ENCODE results near the gene SLC4A3.
"Not testable (repeated sequence)": the region's sequence is repeated elsewhere in the genome, so short reads cannot be mapped to it uniquely, and the experiment has no call there.

SLC4A3 gene

GRCh38 chr2:219651656-219652055 is 24.2 kb downstream of the SLC4A3 start:
- not testable (repeated sequence) for DNase-seq

- no peak for DNase-seq
These were observed 29.1 kb downstream of the SLC4A3 start for GRCh38 chr2:219656526-219656925.

- no peak for DNase-seq
These were observed 30.9 kb downstream of the SLC4A3 start for GRCh38 chr2:219658196-219658846.

DNA sequence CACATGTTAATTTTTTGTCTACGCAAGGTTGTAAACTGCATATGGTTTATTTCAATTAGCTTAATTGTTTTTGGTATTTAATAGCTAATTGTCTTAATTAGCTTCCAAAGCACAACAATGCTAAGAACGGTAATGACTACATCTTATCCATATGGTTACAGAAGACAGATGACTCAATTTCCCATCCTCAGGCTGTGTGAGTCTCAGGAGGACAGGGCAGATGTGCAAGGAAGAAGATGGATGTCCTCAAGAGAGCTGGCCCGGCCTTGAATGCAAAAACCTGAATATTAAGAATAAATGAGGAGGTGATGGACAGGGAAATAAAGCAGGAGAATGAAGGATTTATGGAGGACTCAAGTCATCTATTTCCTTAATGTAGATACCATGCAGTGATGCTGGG is 31.4 kb downstream of the SLC4A3 start:
- no peak for DNase-seq

DNA sequence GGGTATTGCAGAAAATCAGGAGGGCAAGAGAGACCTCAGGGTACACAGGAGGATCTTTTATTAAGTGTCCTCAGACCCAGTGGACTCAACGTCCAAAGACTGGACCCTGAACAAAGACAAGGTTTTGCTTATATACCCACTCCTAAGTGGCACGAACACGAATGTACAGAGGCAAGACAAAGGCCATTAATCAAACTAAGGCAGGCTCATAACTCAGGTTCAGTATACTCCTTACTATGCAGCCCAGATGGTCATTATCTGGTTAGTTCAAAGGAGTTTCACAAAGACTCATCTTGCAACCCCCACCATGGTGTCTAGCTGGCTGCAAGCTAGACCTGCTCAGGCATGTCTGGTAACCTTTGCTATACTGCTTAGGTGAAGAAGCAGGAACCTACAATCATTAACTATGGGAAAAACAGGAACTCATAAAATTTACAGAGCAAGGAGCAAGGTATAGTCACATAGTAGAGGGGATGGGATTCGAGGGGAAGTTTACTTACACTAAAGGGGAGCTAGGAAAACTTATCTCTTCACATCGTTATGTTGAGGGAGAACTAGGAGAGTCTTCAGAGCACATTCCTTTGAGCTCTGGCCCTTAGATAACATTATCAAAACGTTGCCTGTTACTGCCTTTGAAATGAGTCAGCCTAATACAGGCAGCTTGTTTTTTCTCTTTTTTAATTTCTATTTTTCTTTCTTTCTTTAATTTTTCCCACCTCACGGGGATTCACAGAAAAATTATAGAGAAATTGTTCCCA is 33.9 kb downstream of the SLC4A3 start:
- DNase-seq, result no peak

GRCh38 chr2:219661955-219662395 is 34.5 kb downstream of the SLC4A3 start:
- no peak for DNase-seq

DNA sequence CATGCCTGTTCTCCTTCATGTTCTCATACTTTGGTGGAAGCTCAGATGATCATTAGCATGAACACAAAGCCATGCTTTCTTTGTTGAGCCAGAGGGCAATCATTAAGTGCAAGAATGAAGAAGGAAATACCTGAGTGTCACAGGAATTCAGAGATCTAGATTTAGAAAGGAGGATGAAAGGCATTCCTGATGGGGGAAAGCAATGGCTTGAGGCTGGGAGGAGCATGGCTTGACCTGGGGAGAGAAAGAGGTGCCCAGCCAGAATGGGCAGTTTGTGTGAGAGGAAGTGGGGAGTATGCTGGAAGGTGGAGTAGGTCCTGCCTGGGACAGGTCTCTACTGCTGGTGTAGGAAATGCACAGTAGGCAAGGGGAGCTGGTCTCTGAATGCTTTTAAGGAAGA is 35.1 kb downstream of the SLC4A3 start:
- DNase-seq, result no peak

GRCh38 chr2:219663116-219663762 is 35.8 kb downstream of the SLC4A3 start:
- no peak for DNase-seq

DNA sequence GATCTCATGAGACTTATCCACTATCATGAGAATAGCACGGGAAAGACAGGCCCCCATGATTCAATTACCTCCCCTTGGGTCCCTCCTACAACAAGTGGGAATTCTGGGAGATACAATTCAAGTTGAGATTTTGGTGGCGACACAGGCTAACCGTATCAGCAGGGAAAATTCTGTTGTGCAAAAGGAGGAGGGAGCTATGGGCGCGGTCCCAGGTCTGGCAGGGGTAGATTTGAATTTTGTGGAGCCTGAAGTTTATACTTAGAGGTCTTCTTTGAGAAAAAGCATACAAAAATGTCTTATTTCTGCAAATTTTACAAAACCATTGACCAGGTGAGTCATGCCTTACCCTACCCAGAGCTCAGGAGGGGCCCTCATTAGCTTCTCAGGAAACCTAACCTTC is 36.6 kb downstream of the SLC4A3 start:
- DNase-seq, result no peak

GRCh38 chr2:219664944-219665343 is 37.5 kb downstream of the SLC4A3 start:
- DNase-seq, result no peak

DNA sequence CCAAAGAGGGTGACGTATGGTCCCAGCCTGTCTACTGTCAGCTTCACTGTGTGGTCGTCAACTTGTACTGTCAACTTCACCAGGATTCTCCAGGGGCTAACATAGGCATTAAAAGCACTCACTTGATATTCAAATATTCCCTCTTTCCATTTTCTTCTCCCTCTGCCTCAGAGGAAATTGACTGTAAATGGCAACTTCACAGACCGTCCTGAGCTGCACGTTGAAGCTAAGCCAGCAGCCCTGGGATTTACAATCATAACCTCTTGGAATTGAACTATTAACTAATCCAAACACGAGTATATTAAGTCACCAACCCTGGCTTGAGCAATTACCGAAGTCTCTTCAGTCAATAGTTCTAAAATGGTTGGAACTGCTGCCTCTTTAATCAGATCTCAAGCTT is 38.5 kb downstream of the SLC4A3 start:
- DNase-seq, result no peak

DNA sequence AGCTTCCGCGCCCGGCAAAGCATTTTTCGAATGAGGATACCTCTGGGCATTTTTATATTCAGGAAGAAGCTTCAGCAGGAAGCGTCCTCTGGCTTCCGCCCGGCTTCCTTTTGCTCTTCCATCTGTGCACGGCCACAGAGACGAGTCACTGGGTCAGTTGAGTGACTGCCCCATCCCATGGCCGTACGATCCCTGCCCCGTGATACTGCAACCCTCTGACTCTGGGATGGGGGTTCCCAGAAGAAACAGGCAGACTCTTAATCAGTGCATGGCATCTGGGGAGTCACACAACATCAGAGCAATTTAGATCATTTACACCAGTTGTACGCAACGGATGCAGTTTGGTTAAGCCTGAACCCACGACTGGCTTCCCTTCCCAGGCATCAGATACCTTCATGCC is 40.9 kb downstream of the SLC4A3 start:
- no peak for DNase-seq

DNA sequence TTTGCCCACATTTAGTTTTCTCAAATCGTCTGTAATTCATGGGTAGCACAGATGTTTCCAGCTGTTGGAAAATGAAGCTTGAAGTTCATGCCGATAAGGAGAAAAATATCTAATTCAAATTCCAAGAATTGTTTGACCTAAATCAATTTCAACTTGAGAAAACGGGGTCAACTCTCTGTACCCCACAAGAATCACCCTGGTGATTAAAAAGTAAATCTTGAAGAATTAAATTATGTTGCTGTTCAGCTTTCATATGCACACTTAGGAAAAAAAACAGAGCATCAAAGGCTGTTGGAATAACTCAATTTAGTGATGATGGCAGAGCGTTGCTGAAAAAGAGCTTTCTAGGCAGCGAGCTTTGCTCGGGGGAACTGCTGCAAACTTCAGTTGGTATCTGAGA is 43.0 kb downstream of the SLC4A3 start:
- DNase-seq, result no peak

DNA sequence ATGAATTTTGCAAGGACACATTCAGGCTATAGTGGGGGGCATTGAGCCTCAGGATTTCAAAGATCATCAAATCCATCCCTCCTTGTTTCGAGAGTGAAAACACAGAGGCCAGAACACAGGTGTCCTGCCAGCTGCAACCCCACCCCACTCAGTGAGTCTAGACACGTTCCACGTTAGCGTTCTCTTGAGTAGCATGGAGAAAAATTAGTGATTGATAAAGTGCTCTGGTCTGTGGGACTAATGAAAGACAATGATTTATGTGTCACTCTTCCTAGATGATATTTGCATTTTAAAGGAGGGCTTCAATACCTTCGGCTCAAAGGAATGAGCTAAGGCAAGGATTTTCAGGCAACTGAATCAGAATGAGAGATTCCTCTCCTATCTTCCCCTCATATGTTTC is 43.8 kb downstream of the SLC4A3 start:
- no peak for DNase-seq

DNA sequence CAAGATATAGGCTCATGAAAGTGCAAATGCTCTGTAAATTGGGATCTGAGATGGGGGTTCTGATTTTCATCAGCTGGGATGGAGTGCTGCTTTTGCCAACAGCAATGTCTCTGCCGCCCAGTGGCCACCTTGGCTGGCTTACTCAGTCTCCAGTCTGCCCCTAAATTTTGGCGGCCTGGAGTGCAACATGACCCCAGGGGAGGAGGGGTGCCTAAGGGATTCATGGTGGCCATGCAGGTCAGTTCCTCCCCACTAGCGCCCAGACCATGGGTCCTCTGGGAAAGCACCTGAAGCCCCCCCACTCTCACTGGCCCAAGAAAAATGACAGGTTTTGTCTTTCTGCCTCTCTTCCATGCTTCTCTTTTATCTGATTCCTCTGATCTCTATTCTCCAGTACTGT is 45.0 kb downstream of the SLC4A3 start:
- no peak for DNase-seq

- DNase-seq, result no peak
These were observed 47.8 kb downstream of the SLC4A3 start for GRCh38 chr2:219675221-219675620.

DNA sequence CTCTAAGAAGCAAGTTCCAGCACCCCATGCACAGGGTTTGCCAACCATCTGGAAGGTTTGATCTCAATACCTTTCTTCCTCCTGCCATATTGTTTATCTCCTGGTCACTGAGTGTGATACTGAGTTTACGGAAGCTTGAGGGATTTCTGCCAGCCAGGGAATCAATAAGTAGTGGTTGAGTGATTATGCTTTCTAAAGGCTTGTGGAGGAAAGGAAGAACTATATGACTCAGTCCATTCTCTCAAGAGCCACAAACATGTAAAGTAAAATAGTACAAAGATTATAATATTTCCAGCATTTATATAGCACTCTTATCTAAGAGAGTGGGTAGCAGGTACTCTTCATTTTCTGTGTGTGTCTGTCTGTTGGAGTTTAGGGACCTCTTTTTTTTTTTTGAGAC is 49.2 kb downstream of the SLC4A3 start:
- no peak for DNase-seq

GRCh38 chr2:219679041-219679440 is 51.6 kb downstream of the SLC4A3 start:
- DNase-seq, result no peak

- DNase-seq, result no peak
These were observed 52.1 kb downstream of the SLC4A3 start for GRCh38 chr2:219679571-219679970.

GRCh38 chr2:219680958-219681693 is 53.7 kb downstream of the SLC4A3 start:
- no peak for DNase-seq

DNA sequence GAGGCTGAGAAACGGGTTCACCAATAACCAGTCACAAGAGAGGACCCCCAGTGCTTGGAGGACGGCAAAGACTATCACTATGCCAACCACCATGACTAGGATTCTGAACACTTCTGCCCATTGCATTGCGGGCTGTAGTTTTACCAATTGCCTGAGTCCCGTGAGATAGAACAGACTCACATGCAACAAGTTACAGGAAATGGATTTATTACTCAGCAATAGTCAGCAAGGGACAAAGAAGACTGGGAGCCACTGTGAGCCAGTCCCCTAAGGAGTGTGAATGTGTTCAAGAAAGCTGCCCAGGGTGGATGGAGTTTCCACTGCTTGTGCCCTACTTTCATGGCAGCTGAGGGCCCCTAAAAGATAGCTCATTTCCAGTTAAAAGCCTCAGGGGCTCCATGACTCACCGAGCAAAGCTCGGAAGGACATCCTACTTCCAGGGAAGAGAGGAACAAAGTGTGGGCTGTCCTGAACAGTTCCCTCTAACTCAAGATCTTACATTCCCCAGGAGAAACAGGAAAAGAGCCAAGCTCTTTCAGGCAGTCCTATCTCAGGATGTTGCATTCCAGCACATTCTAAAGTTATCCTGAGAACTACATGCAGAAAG is 54.4 kb downstream of the SLC4A3 start:
- DNase-seq, result no peak

GRCh38 chr2:219683474-219683873 is 56.0 kb downstream of the SLC4A3 start:
- DNase-seq, result not testable (repeated sequence)
